NCI-H146 treated with DMSO at 0.1 percent for 48 hours (cell line): ENCODE data around the gene CELA1.
"Not testable (repeated sequence)": the region's sequence is repeated elsewhere in the genome, so short reads cannot be mapped to it uniquely, and the experiment has no call there.

Experiments used
- DNase-seq: peaks from one replicate; lab custom pipeline; 2025; ENCODE audit not compliant: unreplicated experiment; lab: John Stamatoyannopoulos, UW

Gene CELA1

GRCh38 chr12:51320695-51321320 is 25.7 kb downstream of the CELA1 start:
- no peak for DNase-seq

GRCh38 chr12:51320311-51320694 is 26.2 kb downstream of the CELA1 start:
- no peak for DNase-seq

DNA sequence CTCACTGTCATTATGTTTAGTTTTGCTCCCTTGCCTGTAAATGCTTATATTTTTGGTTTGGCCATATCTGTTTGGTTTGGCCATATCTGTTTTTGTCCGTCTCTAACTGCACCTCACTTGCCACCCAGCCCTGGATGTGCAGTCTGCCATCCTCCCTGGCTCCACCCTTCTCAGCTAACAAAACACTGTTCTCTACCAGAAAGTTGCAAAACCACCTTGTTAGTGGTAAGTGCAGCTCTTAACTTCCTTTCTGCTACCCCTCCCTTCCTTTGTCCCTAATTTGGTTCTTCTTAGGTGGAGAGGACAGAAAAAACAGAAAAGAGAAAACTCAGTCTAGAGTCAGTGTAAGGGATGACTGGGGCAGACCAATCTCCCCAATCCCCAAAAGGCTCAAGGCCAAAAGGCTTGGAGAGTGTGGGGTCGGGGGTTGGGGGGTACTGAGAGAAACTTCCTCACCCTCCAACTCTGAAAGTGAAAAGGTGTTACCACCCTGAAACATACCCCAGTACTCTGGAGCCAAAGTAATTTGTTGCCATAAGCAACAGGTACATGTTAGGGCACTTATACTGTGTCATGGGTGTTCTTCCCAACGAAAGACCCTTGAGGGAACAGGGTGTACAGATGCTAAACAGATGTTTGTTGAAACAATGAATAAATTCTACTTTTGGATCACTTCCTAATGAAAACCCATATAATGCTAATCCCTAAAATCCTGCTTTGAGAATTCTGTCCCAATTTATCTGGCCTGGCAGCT is 27.5 kb downstream of the CELA1 start:
- no peak for DNase-seq

DNA sequence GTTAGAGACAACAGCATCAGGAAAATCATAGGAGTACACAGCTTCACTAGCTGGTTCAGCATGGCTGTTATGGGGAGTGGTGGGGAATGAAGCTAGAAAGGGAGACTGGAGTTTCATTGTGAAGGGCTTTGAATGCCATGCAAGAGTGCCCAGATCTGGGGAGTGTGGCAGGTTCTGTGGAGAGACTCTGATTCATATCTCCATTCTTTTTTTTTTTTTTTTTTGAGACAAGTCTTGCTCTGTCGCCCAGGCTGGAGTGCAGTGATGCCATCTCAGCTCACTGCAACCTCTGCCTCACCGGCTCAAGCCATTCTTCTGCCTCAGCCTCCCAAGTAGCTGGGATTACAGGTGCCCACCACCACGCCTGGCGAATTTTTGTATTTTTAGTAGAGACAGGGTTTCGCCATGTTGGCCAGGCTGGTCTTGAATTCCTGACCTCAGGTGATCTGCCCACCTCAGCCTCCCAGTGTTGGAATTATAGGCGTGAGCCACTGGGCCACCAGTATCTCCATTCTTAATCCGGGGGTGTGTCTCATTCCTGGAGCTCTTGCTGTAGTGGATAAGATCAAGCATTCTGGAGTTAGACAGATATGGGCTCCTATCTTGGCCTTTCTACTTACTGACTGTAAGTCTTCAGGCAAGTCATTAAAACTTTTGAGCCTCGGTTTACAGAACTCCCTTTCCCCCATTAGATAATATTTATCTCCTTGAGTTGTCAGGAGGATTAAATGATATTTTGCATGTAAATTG is 28.2 kb downstream of the CELA1 start:
- not testable (repeated sequence) for DNase-seq

- DNase-seq = no peak
These were observed 35.1 kb downstream of the CELA1 start for GRCh38 chr12:51311389-51311788.

DNA sequence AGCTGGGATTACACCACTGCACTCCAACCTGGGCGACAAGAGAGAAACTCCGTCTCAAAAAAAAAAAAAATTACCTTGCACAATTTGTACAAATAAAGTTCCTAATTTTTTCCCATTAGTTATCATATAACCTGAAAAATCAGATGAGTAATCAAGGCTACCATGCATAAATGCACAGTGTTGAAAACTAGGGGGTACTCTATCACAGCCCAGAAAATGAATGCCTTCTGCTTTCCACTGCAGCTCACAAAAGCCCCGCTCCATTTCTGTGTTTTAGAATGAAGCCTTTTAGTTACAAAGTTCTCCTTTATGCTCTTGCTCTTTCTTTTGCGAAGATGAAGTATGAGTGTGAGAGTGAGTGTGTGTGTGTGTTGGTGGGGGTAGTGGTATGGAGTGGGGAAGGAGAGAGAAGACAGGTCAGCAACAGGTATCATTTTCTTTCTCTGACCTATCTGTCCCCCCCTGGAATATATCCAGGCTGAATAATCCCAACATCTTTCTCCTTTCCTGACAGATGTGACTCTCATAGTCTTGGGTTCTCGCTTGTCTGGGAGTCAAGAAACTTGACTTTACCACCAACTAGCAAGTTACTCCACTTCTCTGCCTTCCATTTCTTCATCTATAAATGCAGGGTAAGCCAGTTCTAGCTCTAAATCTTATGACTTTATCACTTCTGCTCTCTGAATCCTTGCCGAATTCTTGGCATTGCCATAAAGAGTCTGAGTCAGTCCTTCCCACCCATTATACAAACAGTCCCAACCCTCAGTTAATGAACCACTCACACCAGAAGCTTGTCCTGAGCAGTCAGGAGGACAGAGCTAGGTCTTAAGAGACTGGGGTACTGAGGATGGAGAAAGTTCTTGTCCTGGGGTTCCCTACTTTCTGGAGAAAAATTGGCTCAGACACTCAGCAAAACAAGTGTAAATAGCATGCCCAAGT is 38.6 kb downstream of the CELA1 start:
- DNase-seq = no peak

- no peak for DNase-seq
These were observed 40.0 kb downstream of the CELA1 start for GRCh38 chr12:51306507-51306906.

- DNase-seq = not testable (repeated sequence)
These were observed 45.7 kb downstream of the CELA1 start for GRCh38 chr12:51300768-51301167.

GRCh38 chr12:51295651-51296050 is 50.8 kb downstream of the CELA1 start:
- DNase-seq = no peak

- not testable (repeated sequence) for DNase-seq
These were observed 52.4 kb downstream of the CELA1 start for GRCh38 chr12:51294097-51294496.

GRCh38 chr12:51293696-51294095 is 52.8 kb downstream of the CELA1 start:
- no peak for DNase-seq

DNA sequence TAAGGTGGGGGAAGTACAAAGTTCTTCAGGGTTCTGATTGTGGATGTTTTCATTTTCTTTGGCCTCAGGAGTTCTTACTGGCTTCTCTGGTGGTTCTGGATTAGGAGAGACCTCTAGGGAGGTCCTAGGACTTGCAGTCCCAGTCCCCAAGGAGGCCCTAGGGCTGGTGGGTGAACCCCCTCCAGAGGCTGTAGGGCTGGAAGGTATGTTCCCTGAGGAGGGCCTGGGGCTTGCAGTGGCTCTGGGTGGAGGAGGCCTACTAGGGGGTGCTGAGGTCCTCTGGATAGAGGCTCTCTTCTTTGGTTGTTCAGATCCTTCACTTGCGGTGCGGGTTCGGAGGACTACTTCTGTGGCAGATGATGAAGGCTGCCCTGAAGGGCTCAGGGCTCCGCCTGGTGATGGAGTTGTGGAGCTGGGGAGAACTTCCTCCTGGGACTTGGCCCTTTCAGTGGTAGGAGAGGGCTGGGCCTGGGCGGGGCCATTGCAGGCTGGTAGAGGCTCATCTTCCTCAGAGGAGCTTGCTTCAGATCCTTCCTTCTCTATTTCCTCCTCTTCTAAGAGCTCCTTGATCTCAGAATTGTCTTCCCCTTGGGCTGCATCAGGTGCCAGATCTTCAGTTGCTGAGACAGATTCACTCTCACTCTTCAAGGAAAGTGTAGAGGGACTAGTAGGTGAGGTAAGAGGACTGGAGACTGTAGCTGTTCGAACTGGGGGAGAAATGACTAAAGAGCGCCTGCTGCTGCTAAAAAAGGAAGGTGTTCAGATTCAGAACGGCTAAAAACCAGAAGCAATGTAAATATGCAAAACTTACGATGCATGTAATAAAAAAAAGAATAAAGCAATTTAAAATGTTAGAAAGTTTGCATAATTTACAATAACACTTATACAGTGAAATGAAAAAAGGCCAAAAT is 54.6 kb downstream of the CELA1 start:
- not testable (repeated sequence) for DNase-seq

GRCh38 chr12:51285843-51286242 is 60.6 kb downstream of the CELA1 start:
- DNase-seq = no peak

DNA sequence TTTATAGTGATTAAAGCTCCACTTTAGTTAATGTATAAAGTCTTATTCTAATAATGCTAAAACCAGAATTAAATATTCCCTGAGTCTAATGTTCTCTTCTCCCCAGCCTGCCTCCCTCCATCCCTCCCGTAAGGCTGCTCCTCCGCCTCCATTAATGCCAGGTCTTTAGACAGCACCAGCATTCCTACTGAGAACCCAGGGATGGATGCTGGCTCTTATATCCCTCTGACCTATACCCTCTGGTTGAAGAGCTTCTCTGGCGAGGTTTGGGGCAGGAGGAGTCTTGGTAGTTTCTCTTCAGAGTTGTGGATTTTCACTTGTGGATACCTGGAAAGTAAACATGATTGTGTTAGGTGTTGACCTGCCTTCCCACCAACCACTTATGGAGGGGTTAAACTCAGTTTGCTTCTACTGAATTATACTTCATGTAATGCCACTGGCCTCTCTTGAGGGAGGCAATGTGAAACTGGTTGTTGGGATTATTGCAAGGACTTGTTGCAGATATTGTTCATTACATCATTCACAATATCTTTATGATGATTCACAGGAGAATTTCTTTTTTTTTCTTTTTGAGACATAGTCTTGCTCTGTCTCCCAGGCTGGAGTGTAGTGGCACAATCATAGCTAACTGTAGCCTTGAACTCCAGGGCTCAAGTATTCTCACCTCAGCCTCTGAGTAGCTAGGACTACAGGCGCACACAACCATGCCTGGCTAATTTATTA is 65.1 kb downstream of the CELA1 start:
- no peak for DNase-seq
